ENCODE measurements around the gene UTS2B.
"Not testable (repeated sequence)": the region's sequence is repeated elsewhere in the genome, so short reads cannot be mapped to it uniquely, and the experiment has no call there.

The UTS2B gene

GRCh38 chr3:191275751-191276150, 54.6 kb downstream of the UTS2B start:
- DNase-seq = no peak

GRCh38 chr3:191275244-191275643, 55.1 kb downstream of the UTS2B start:
- DNase-seq = not testable (repeated sequence)

GRCh38 chr3:191269289-191270085, 60.8 kb downstream of the UTS2B start:
- DNase-seq = no peak

GRCh38 chr3:191268737-191269136, 61.6 kb downstream of the UTS2B start:
- DNase-seq = no peak

GRCh38 chr3:191263850-191264249, 66.5 kb downstream of the UTS2B start:
- DNase-seq = no peak

- no peak for DNase-seq
Observed at GRCh38 chr3:191263365-191263764, 67.0 kb downstream of the UTS2B start.

GRCh38 chr3:191262650-191263049, 67.7 kb downstream of the UTS2B start:
- no peak for DNase-seq

GRCh38 chr3:191261304-191261638, 69.1 kb downstream of the UTS2B start:
- no peak for DNase-seq

- no peak for DNase-seq
Observed at GRCh38 chr3:191260431-191261303, 69.7 kb downstream of the UTS2B start.

- no peak for DNase-seq
Observed at GRCh38 chr3:191259486-191259885, 70.8 kb downstream of the UTS2B start.

- no peak for DNase-seq
Observed at GRCh38 chr3:191257286-191257685, 73.0 kb downstream of the UTS2B start.

GRCh38 chr3:191256405-191256804, 73.9 kb downstream of the UTS2B start:
- DNase-seq = no peak

- no peak for DNase-seq
Observed at GRCh38 chr3:191255156-191255555, 75.2 kb downstream of the UTS2B start.

- no peak for DNase-seq
Observed at GRCh38 chr3:191254098-191254873, 76.0 kb downstream of the UTS2B start.

- DNase-seq = no peak
Observed at GRCh38 chr3:191253089-191253799, 77.1 kb downstream of the UTS2B start.

GRCh38 chr3:191246630-191247029, 83.7 kb downstream of the UTS2B start:
- DNase-seq = no peak

GRCh38 chr3:191246034-191246433, 84.3 kb downstream of the UTS2B start:
- not testable (repeated sequence) for DNase-seq

- DNase-seq = no peak
Observed at GRCh38 chr3:191244242-191244867, 86.0 kb downstream of the UTS2B start.

GRCh38 chr3:191240486-191240885, 89.8 kb downstream of the UTS2B start:
- DNase-seq = no peak

- no peak for DNase-seq
Observed at GRCh38 chr3:191239407-191240031, 90.8 kb downstream of the UTS2B start.

- no peak for DNase-seq
Observed at GRCh38 chr3:191238321-191238817, 92.0 kb downstream of the UTS2B start.
